ENCODE results near the gene RAB11FIP5. TPM values are rescaled to one million over a fixed set of nuclear protein-coding genes. Genes with fewer than 3 reads are reported as not detected.
"Not testable (repeated sequence)": the region's sequence is repeated elsewhere in the genome, so short reads cannot be mapped to it uniquely, and the experiment has no call there.

Gene RAB11FIP5
- total RNA-seq, 1 donor from 2014 or later = 33.3 TPM

- no peak for DNase-seq (ENCODE audit: low read depth)
- Histone ChIP-seq H3K27me3 (ENCODE audit: control insufficient read depth, insufficient read depth, low read length) (no peaks in the 10 kb centered on the region), H3K4me3 (ENCODE audit: low read depth, low read length) (no peak overlapping the region), H3K36me3 (ENCODE audit: control insufficient read depth, insufficient read depth, low read length) (no peaks in the 10 kb centered on the region)
- no peak for TF ChIP-seq CTCF (IDR thresholded peaks at IDR 0.05; ENCODE audit: insufficient read depth, low read length, poor library complexity, severe bottlenecking)
Measured at GRCh38 chr2:73067043-73067442, 45.7 kb downstream of the RAB11FIP5 start.

GRCh38 chr2:73065070-73065469, 47.7 kb downstream of the RAB11FIP5 start:
- not testable (repeated sequence) for H3K4me3 ChIP-seq (ENCODE audit: low read depth, low read length); DNase-seq (ENCODE audit: low read depth); H3K27me3 ChIP-seq (ENCODE audit: control insufficient read depth, insufficient read depth, low read length); H3K36me3 ChIP-seq (ENCODE audit: control insufficient read depth, insufficient read depth, low read length)

- DNase-seq (ENCODE audit: low read depth) = peak; percentile 71
- Histone ChIP-seq H3K27me3 (ENCODE audit: control insufficient read depth, insufficient read depth, low read length) (no peaks in the 10 kb centered on the region), H3K4me3 (ENCODE audit: low read depth, low read length) (no peak overlapping the region), H3K36me3 (ENCODE audit: control insufficient read depth, insufficient read depth, low read length) (no peaks in the 10 kb centered on the region)
- TF ChIP-seq CTCF (IDR thresholded peaks at IDR 0.05; ENCODE audit: insufficient read depth, low read length, poor library complexity, severe bottlenecking) = no peak
Measured at GRCh38 chr2:73063909-73064875, 48.6 kb downstream of the RAB11FIP5 start.

DNA sequence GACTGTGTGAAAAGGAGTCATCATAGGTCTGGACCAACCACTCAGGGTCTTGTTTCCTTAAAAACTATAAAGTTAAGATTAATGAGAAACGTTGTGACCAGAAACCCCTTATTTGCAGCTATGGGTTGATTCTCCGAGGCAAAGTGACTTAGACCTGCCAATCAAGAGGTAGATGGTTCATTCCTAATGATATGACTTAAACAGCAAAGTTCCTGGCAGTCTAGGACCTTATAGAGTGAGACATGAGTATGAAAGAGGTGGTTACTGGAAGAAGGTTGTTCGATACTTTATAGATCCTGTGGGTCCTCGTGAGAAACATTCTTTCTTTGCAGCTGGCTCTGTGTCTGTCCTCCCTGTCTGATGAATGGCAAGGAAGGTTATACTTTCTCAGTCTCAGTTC, 49.3 kb downstream of the RAB11FIP5 start:
- no peak for DNase-seq (ENCODE audit: low read depth)
- H3K27me3 ChIP-seq (ENCODE audit: control insufficient read depth, insufficient read depth, low read length) = no peaks in the 10 kb centered on the region
- no peak for TF ChIP-seq CTCF (IDR thresholded peaks at IDR 0.05; ENCODE audit: insufficient read depth, low read length, poor library complexity, severe bottlenecking)
- no peak overlapping the region for H3K4me3 ChIP-seq (ENCODE audit: low read depth, low read length)
- H3K36me3 ChIP-seq (ENCODE audit: control insufficient read depth, insufficient read depth, low read length) = no peaks in the 10 kb centered on the region

DNA sequence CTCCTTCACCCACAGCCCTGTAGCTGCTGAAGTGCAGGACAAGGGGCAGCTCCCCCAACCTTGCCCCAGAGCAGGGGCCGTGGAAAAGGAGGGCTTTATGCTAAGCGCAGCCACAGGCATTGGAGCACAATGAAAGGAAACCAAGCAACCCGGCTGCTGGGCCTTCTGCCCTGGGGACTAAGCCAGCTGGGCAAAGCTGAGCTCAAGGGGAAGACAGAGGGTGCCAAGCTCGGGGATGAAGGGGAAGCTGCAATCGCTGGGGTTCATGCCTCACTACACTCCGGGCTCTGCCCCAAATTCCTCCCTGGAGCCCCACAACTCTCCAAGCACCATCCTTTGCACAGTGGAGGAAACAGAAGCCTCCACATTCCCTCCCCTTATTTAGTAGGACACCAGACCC, 53.6 kb downstream of the RAB11FIP5 start:
- no peak for TF ChIP-seq CTCF (IDR thresholded peaks at IDR 0.05; ENCODE audit: insufficient read depth, low read length, poor library complexity, severe bottlenecking)
- no peak for DNase-seq (ENCODE audit: low read depth)
- H3K27me3 ChIP-seq (ENCODE audit: control insufficient read depth, insufficient read depth, low read length) = no peaks in the 10 kb centered on the region
- H3K4me3 ChIP-seq (ENCODE audit: low read depth, low read length) = no peak overlapping the region
- peaks cover 1% of the 10 kb centered on the region for H3K36me3 ChIP-seq (ENCODE audit: control insufficient read depth, insufficient read depth, low read length)

DNA sequence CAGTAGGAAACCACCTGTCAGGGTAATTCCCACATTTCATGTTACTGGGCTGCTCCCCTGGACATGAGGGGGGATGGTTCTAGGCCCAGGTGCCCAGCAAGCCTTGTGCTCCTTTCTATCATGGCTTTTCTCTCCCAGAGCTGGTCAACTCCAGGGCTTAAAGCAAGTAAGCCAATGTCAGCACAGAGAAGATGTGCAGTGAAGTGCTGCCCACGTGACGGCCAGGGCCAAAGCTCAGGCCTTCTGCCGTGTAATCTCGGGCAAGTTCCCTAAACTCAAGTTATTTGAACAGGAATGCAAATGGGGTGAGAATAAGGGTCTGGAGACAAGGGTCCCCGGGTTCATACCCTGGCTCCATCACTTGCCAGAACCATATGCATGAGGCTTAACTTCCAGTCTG, 57.8 kb downstream of the RAB11FIP5 start:
- H3K4me3 ChIP-seq (ENCODE audit: low read depth, low read length) = no peak overlapping the region
- peaks cover 1% of the 10 kb centered on the region for H3K36me3 ChIP-seq (ENCODE audit: control insufficient read depth, insufficient read depth, low read length)
- no peak for DNase-seq (ENCODE audit: low read depth)
- TF ChIP-seq CTCF (IDR thresholded peaks at IDR 0.05; ENCODE audit: insufficient read depth, low read length, poor library complexity, severe bottlenecking) = no peak
- H3K27me3 ChIP-seq (ENCODE audit: control insufficient read depth, insufficient read depth, low read length) = no peaks in the 10 kb centered on the region

All from kidney epithelial cell (primary cell).